ENCODE measurements around the gene SURF2.

DNA sequence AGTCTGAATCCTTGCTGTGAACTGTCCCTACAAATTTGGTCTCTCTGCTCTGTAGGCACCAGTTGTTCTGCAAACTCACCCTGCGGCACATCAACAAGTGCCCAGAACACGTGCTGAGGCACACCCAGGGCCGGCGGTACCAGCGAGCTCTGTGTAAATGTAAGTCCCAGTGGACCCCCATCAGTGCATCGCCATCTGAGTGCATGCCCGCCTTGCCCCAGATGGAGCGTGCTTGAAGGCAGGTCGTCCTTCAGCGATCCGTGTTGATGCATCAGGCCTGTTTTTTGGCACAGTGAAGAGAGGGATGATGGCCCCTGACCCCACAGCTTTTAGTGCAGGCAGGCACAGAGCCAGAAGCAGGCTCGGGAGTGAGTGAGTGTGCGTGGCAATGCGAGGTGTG, 1.3 kb downstream of the SURF2 start:
- TF ChIP-seq EZH2phosphoT487 (IDR thresholded peaks at IDR 0.05; ENCODE audit: insufficient read depth, low read depth) (no peak), EZH2 (IDR thresholded peaks at IDR 0.05; ENCODE audit: insufficient read depth, poor library complexity, severe bottlenecking) (no peak)

Data from GM23248 (cell line).